ENCODE measurements around the gene XPA.

GRCh38 chr9:97723819-97724218, 26.7 kb upstream of the XPA start:
- no peak for TF ChIP-seq CTCF (IDR thresholded peaks at IDR 0.05)
- TF ChIP-seq CREB1 (CRISPR knock-in tag; IDR thresholded peaks at IDR 0.05) = no peak

Measured in WTC11 (cell line).